ENCODE results near the gene SLC35G1. TPM values are rescaled to one million over a fixed set of nuclear protein-coding genes. Genes with fewer than 3 reads are reported as not detected.

Gene SLC35G1
- total RNA-seq, 4 donors from 2014 or later: 3.4 to 5.7 (median 3.5) TPM

- H3K27me3 ChIP-seq: no peaks in the 10 kb centered on the region
- no peaks in the 10 kb centered on the region for H3K9me3 ChIP-seq
- DNase-seq: no peak
- no peaks in the 10 kb centered on the region for H3K36me3 ChIP-seq
- WGBS, 2 donors: 88% methylated on average over 1 to 3 of the region's 3 CpGs
- H3K4me1 ChIP-seq: no peaks in the 10 kb centered on the region
- no peak overlapping the region for H3K27ac ChIP-seq
- TF ChIP-seq POLR2A (IDR thresholded peaks at IDR 0.05): no peak
- H3K4me3 ChIP-seq: no peak overlapping the region
- intact Hi-C loops (cut with DNase I): no loop called here
These were observed 42.6 kb upstream of the SLC35G1 start for GRCh38 chr10:93851169-93851568.

GRCh38 chr10:93852476-93853095 lies 41.2 kb upstream of the SLC35G1 start:
- H3K27ac ChIP-seq: no peak overlapping the region
- H3K4me3 ChIP-seq: no peak overlapping the region
- intact Hi-C loops (cut with DNase I): no loop called here
- H3K4me1 ChIP-seq: no peaks in the 10 kb centered on the region
- no peaks in the 10 kb centered on the region for H3K9me3 ChIP-seq
- WGBS, 2 donors: 69 to 83% methylated on average over 4 of the region's 4 CpGs
- no peaks in the 10 kb centered on the region for H3K27me3 ChIP-seq
- DNase-seq: no peak
- TF ChIP-seq POLR2A (IDR thresholded peaks at IDR 0.05) (no peak), CTCF (IDR thresholded peaks at IDR 0.05) (no peak)
- H3K36me3 ChIP-seq: no peaks in the 10 kb centered on the region

DNA sequence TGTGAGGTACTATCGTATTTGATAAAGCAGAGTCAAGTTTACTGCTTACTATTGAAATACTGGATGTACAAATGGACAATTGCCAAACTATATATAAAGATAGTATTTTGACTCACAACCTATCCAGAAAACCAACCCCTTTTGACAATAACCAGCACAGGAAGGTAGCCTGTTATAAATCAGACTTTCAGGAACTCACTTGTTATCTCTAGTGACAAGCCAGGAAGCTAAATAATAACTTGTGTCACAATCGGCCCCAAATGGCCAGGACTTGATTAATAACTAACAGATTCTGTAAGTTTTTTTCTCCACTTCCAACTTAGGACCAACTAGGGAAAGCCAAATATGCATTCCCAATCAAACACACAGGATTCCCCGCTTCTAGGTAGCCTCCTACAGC lies 38.8 kb upstream of the SLC35G1 start:
- H3K4me1 ChIP-seq: no peaks in the 10 kb centered on the region
- intact Hi-C loops (cut with DNase I): no loop called here
- 66 to 68% methylated on average over 3 of the region's 3 CpGs for WGBS, 2 donors

DNA sequence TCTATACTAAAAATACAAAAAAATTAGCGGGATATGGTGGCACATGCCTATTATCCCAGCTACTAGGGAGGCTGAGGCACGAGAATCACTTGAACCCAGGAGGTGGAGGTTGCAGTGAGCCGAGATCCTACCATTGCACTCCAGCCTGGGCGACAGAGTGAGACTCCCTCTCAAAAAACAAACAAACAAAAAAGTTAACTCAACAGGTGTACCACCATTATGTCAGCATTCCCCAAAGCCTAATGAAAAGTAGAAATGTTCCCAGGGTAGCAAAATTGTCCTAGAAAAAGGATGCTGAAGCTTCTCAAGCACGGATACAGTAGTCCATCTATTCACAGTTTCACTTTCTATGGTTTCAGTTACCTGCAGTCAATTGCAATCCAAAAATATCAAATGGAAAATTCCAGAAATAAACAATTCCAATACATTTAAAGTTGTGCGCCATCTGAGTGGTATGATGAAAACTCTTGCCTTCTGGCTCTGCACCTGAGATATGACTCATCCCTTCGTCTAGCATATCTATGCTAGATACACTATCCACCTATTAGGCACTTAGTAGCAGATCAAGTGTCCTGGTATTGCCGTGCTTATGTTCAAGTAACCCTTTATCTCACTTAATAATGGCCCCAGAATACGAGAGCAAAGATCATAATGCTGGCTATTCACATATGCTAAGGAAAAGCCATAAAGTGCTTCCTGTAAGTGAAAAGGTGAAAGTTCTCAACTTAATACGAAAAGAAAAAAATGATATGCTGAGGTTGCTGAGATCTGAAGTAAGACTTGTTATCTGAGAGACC lies 37.2 kb upstream of the SLC35G1 start:
- no peaks in the 10 kb centered on the region for H3K36me3 ChIP-seq
- WGBS, 2 donors: 73 to 84% methylated on average over 9 to 10 of the region's 10 CpGs
- TF ChIP-seq POLR2A (IDR thresholded peaks at IDR 0.05) (no peak), CTCF (IDR thresholded peaks at IDR 0.05) (no peak)

More for the DNA sequence above, 38.8 kb upstream of the SLC35G1 start:
- H3K4me3 ChIP-seq: no peak overlapping the region
- no peak for DNase-seq
- H3K9me3 ChIP-seq: no peaks in the 10 kb centered on the region
- TF ChIP-seq CTCF (IDR thresholded peaks at IDR 0.05): no peak
- TF ChIP-seq POLR2A (IDR thresholded peaks at IDR 0.05): no peak
- peaks cover 0 to 4% (median 0%) of the 10 kb centered on the region in 4 donors for H3K27me3 ChIP-seq
- H3K36me3 ChIP-seq: no peaks in the 10 kb centered on the region
- no peak overlapping the region for H3K27ac ChIP-seq

DNA sequence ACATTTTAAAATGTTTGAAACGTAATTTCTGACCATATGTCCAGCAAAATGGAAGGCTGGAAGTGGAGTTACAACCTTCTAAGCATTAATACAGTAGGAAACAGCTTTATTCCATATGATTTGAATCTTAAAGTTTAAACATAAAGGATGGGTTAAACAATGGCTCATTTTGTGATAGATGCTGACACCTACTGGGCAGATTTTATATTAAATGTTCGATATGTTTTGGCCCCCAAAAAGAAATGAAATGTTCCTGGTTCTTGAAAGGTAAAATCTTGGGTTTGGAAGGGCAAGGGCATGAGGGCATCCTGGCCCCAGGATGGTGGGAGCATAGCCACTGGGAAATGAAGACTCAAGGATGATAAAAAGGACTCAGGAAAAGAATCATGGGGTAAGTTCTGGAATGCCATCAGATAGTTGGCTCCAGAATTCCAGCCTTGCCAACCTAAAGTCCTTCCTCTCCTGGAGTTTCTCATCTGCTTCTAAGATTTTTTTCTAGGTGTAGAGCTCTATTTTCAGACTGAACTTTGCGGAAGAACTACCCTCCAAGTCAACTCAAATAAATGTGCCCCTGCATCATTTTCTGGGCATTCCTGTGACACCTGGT lies 34.6 kb upstream of the SLC35G1 start:
- intact Hi-C loops (cut with DNase I): no loop called here
- Histone ChIP-seq H3K27ac (no peak overlapping the region), H3K9me3 (no peaks in the 10 kb centered on the region), H3K27me3 (peaks cover 0 to 4% (median 0%) of the 10 kb centered on the region in 4 donors), H3K36me3 (no peaks in the 10 kb centered on the region), H3K4me1 (no peaks in the 10 kb centered on the region), H3K4me3 (no peak overlapping the region)
- peak in 1 of 6 experiments; percentile 32 for TF ChIP-seq CTCF (IDR thresholded peaks at IDR 0.05)
- no peak for TF ChIP-seq POLR2A (IDR thresholded peaks at IDR 0.05)
- 21 to 27% methylated on average over 3 of the region's 3 CpGs for WGBS, 2 donors
- no peak for DNase-seq

More for the DNA sequence above, 37.2 kb upstream of the SLC35G1 start:
- Histone ChIP-seq H3K4me1 (no peaks in the 10 kb centered on the region), H3K4me3 (no peak overlapping the region), H3K27ac (no peak overlapping the region), H3K9me3 (no peaks in the 10 kb centered on the region), H3K27me3 (peaks cover 0 to 4% (median 0%) of the 10 kb centered on the region in 4 donors)
- DNase-seq: no peak
- intact Hi-C loops (cut with DNase I): no loop called here
